HepG2 (cell line): ENCODE measurements around the gene ADGRL3.

Experiments used
- ATAD3A ChIP-seq: sonication (generic); formaldehyde crosslinking; IDR thresholded peaks from 2 replicates; pipeline ENCODE4 v1.4.0; 2020; ENCODE audit warnings: missing genetic modification reagents
- ELF1 ChIP-seq: sonication (generic); formaldehyde crosslinking; IDR thresholded peaks from 2 replicates; pipeline ENCODE4 v1.4.0; 2020; ENCODE audit warnings: missing genetic modification reagents
- POLR2A ChIP-seq, 2 experiments: IDR thresholded peaks; 2 replicates each; pipeline ENCODE4 v1.6.1; 2011; ENCODE audit warnings: low read depth in 2 of 2, low read length in 2 of 2, mild to moderate bottlenecking in 1 of 2, moderate library complexity in 1 of 2; ENCODE audit not compliant: insufficient read depth in 1 of 2
- TBX3 ChIP-seq: fragments of 450-650 bp; IDR thresholded peaks from 2 replicates; pipeline ENCODE4 v1.6.1; 2017; ENCODE audit warnings: antibody characterized with exemption, mild to moderate bottlenecking, inconsistent platforms, borderline replicate concordance
- ZMYM4 ChIP-seq: sonication (generic); formaldehyde crosslinking; IDR thresholded peaks from 2 replicates; pipeline ENCODE4 v1.8.1; 2023; ENCODE audit warnings: mild to moderate bottlenecking, missing genetic modification reagents
- ZNF367 ChIP-seq: sonication (generic); formaldehyde crosslinking; IDR thresholded peaks from 2 replicates; pipeline ENCODE4 v1.4.0; 2020; ENCODE audit warnings: missing genetic modification reagents, borderline replicate concordance
- ZNF720 ChIP-seq: sonication (generic); formaldehyde crosslinking; IDR thresholded peaks from 2 replicates; pipeline ENCODE4 v1.4.0; 2020; ENCODE audit warnings: missing genetic modification reagents
- TF ChIP-seq, protein P1 (sequence below): sonication (generic); formaldehyde crosslinking; conservative IDR thresholded peaks from 2 replicates; pipeline ENCODE4 v1.4.0; 2020; ENCODE audit warnings: missing genetic modification reagents
- TF ChIP-seq, protein P2 (sequence below): sonication (generic); formaldehyde crosslinking; IDR thresholded peaks from 2 replicates; pipeline ENCODE4 v1.5.0; 2020; ENCODE audit warnings: mild to moderate bottlenecking, missing genetic modification reagents, moderate library complexity

DNA sequence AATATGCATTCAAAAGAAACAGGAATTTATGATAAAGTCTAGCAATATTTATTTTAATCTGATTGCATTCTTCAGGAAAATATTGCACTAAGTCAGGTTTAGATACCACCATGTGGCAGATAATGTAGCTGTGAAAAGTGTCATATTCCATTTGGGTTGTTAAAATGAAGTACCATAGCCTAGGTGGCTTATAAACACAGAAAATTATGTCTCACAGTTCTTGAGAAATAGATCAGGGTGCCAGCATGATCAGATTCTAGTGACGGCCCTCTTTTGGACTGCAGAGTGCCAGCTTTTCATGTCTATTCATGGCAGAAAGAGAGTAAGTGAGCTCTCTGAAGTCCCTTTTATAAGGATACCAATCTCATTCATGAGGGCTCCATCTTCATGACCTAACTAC, 5.6 kb upstream of the ADGRL3 start:
- TF ChIP-seq ZMYM4 (CRISPR knock-in tag) = no peak
- TF ChIP-seq ZNF720 = no peak
- TF ChIP-seq, protein P1, sequence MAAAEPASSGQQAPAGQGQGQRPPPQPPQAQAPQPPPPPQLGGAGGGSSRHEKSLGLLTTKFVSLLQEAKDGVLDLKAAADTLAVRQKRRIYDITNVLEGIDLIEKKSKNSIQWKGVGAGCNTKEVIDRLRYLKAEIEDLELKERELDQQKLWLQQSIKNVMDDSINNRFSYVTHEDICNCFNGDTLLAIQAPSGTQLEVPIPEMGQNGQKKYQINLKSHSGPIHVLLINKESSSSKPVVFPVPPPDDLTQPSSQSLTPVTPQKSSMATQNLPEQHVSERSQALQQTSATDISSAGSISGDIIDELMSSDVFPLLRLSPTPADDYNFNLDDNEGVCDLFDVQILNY (CRISPR knock-in tag) = no peak
- no peak for TF ChIP-seq ATAD3A (CRISPR knock-in tag)
- TF ChIP-seq POLR2A (IDR thresholded peaks at IDR 0.05; ENCODE audit: insufficient read depth in 1 of 2, low read depth in 2 of 2, low read length in 2 of 2) = no peak
- TF ChIP-seq, protein P2, sequence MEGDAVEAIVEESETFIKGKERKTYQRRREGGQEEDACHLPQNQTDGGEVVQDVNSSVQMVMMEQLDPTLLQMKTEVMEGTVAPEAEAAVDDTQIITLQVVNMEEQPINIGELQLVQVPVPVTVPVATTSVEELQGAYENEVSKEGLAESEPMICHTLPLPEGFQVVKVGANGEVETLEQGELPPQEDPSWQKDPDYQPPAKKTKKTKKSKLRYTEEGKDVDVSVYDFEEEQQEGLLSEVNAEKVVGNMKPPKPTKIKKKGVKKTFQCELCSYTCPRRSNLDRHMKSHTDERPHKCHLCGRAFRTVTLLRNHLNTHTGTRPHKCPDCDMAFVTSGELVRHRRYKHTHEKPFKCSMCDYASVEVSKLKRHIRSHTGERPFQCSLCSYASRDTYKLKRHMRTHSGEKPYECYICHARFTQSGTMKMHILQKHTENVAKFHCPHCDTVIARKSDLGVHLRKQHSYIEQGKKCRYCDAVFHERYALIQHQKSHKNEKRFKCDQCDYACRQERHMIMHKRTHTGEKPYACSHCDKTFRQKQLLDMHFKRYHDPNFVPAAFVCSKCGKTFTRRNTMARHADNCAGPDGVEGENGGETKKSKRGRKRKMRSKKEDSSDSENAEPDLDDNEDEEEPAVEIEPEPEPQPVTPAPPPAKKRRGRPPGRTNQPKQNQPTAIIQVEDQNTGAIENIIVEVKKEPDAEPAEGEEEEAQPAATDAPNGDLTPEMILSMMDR (CRISPR knock-in tag) = no peak
- TF ChIP-seq ELF1 = no peak
- TF ChIP-seq TBX3 = no peak
- TF ChIP-seq ZNF367 (CRISPR knock-in tag) = no peak
